EH (cell line): ENCODE measurements around the gene OR8S1.
"Not testable (repeated sequence)": the region's sequence is repeated elsewhere in the genome, so short reads cannot be mapped to it uniquely, and the experiment has no call there.

ENCODE experiments used
- DNase-seq: peaks from one replicate; pipeline ENCODE4 v3.0.0-alpha.2; 2015; ENCODE audit warnings: low read depth

The OR8S1 gene, protein sequence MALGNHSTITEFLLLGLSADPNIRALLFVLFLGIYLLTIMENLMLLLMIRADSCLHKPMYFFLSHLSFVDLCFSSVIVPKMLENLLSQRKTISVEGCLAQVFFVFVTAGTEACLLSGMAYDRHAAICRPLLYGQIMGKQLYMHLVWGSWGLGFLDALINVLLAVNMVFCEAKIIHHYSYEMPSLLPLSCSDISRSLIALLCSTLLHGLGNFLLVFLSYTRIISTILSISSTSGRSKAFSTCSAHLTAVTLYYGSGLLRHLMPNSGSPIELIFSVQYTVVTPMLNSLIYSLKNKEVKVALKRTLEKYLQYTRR

GRCh38 chr12:48525332-48525731 lies at the start of gene OR8S1:
TSS of gene OR8S1 (plus strand) at chr12:48525632. CDS start at chr12:48525632, 0 bp downstream.
- no peak for DNase-seq

- no peak for DNase-seq
These were observed 43.2 kb upstream of the OR8S1 start, which contains the start of gene C12orf54 for GRCh38 chr12:48482198-48482597. TSS of gene C12orf54 (plus strand) at chr12:48482498. CDS start at chr12:48483297, 799 bp downstream.

DNA sequence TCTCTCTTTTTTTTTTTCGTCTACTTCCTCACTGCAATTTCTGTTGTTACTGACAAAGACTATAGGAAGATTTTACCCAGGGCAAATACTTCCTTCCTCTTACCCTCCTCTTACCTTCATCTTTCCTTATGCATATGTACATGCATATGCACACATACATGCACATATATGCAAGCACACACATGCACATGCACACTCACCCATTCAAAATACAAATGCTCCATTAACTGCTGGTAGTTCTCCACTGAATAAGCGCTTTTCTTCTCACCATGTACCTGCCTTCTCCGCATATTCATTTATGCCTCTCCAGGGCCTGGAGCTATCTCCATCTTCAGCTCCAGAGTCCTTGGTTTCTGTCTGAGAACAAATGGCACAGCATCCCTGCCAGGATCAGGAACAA lies 42.5 kb upstream of the OR8S1 start:
- no peak for DNase-seq

- DNase-seq: no peak
These were observed 39.2 kb upstream of the OR8S1 start for GRCh38 chr12:48486261-48486660.

DNA sequence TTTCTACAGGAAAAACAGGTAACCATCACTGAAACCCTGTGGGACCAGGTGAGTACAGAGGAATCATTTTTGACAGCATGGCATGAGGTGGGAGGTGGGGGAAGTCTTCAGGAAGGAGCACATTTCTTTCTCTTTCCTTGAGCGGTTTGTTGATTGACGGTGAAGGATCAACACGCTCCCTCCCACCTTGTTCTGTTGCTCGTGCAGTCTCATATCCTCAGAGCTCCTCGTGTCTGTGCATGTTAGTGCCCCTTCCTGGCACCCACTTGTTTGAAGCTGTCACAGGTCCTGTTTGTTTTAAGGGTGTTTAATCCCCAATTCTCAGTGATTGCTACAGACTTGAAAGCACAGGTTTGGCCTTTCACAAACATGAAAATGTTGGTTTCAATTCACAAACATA lies 38.8 kb upstream of the OR8S1 start:
- no peak for DNase-seq

DNA sequence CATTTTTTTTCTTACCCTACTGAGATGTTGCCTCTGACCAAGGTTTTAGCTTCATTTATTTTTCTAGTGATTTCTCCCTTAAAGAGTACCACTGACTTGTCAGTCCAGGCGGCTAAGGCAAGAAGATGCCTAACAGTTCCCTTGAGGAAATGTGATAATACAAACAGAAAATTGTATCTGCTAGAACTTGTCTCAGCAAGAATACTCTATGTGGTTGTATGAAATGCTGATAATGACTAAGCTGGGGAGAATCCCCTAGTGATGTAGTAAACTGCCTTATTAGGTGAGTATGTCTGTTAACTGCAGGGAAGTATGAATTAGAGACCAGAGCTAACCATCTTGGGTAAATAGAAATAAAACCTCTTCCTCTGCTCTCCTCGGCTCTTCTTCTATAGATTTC lies 36.4 kb upstream of the OR8S1 start:
- peak; percentile 67 for DNase-seq

DNA sequence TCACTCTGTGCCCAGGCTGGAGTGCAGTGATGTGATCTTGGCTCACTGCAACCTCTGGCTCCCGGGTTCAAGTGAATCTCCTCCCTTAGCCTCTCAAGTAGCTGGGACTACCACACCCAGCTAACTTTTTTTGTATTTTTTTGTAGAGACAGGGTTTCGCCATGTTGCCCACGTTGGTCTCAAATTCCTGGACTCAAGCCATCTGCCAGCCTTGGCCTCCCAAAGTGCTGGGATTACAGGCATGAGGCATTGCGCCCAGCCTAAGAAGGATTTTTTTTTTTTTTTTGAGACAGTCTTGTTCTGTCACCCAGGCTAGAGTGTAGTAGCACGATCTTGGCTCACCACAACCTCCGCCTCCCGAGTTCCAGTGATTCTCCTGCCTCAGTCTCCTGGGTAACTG lies 36.0 kb upstream of the OR8S1 start:
- DNase-seq: not testable (repeated sequence)

GRCh38 chr12:48500281-48500680 lies 25.2 kb upstream of the OR8S1 start:
- not testable (repeated sequence) for DNase-seq

DNA sequence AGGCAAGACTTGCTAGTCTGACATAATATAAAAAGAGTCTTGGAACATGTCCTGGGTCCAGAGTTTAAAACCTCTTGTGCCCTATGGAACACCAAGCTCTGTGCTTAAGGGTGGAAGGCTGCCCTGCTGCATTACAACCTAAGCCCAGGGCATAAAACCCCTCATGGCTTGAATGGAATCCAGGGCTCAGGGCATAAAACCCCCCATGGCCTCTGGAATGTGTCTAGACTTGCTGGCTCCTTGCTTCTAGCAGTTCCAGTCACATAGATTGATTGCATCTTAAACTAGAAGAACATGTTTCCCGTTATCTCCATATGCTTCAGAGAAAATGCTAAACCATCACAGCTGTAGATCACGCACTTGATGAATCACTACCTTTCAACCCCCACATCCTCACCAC lies 18.6 kb upstream of the OR8S1 start:
- not testable (repeated sequence) for DNase-seq

- no peak for DNase-seq
These were observed 16.4 kb upstream of the OR8S1 start for GRCh38 chr12:48508987-48509386.

DNA sequence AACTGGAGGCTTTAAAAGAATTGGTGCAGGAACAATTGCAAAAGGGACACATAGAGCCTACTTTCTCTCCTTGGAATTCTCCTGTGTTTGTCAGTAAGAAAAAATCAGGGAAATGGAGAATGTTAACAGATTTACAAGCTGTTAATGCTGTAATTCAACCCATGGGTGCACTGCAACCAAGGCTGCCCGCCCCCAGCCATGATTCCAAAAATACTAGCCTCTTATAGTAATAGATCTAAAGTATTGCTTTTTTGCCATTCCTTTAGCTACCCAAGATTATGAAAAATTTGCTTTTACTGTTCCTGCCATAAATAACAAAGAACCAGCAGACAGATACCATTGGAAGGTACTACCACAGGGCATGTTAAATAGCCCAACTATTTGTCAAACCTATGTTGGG lies 15.3 kb upstream of the OR8S1 start:
- no peak for DNase-seq

DNA sequence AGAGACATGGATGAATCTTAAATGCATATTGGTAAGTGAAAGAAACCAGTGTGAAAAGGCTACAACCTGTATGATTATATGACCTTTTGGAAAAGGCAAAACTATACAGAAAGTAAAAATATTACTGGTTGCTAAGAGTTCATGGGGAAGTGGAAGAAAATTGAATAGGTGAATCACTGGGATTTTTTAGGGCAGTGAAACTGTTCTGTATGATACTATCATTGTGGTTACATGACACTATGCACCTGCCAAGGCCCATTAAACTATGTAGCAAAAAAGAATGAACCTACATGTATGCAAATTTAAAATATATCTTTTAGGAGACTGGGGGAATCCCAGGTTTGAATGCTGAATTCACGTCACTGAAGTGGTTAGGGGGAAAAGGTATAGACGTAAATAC lies 12.6 kb upstream of the OR8S1 start:
- DNase-seq: no peak

GRCh38 chr12:48514728-48515127 lies 10.7 kb upstream of the OR8S1 start:
- no peak for DNase-seq

GRCh38 chr12:48520381-48520780 lies 5.1 kb upstream of the OR8S1 start:
- DNase-seq: not testable (repeated sequence)

GRCh38 chr12:48527891-48528670 lies 2.6 kb downstream of the OR8S1 start:
- DNase-seq: no peak

DNA sequence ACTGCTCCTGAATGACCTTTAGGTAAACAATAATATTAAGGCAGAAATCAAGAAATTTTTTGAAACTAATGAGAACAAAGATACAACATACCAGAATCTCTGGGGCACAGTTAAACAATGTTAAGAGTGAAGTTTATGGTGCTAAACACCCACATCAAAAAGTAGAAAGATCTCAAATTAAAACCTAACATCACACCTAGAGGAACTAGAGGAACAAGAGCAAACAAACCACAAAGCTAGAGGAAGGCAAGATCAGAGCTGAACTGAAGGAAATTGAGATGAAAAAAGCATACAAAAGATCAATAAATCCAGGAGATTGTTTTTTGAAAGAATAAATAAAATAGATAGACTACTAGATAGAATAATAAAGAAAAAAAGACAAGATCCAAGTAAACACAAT lies 7.2 kb downstream of the OR8S1 start:
- no peak for DNase-seq

- no peak for DNase-seq
These were observed 11.2 kb downstream of the OR8S1 start for GRCh38 chr12:48536602-48537001.

DNA sequence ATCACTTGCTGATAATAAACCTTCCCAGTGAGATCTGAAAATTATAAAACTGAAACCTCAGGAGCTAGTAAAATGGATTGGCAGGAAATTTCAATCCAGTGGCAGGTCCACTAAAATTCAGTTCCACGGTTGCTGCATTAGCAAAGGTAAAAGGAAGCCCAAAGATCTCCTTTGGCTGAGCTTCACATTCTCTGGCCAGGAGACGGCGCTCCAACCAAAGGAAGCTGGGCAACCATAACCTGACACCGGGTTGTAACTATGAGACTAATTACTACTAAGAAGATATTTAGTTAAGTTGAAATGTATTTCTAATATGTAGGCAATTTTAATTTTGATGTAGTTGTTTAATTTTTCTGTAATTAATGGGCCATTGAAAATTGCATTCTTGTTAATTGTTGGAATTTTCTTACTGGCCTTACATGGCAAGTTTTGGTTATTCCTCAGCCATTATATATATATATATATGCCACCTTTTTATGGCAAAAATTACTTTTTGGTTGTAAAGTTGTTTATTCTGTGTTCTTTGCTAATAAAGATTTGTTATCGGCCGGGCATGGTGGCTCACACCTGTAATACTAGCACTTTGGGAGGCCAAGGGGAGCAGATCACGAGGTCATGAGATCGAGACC lies 17.0 kb downstream of the OR8S1 start:
- peak; percentile 37 for DNase-seq

- DNase-seq: no peak
These were observed 20.5 kb downstream of the OR8S1 start for GRCh38 chr12:48545833-48546469.

GRCh38 chr12:48547012-48547411 lies 21.6 kb downstream of the OR8S1 start:
- not testable (repeated sequence) for DNase-seq

GRCh38 chr12:48551636-48552035 lies 26.2 kb downstream of the OR8S1 start:
- not testable (repeated sequence) for DNase-seq

DNA sequence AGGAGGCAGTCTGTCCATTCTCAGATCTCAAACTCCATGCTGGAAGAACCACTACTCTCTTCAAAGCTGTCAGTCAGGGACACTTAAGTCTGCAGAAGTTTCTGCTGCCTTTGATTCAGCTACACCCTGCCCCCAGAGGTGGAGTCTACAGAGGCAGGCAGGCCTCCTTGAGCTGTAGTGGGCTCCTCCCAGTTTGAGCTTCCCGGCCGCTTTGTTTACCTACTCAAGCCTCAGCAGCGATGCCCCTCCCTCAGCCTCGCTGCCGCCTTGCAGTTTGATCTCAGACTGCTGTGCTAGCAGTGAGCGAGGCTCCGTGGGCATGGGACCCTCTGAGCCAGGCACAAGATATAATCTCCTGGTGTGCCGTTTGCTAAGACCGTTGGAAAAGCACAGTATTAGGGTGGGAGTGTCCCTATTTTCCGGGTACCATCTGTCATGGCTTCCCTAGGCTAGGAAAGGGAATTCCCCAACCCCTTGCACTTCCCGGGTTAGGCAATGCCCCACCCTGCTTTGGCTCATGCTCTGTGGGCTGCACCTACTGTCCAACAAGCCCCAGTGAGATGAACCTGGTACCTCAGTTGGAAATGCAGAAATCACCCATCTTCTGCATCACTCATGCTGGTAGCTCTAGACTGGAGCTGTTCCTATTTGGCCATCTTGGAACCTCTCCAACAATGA lies 28.4 kb downstream of the OR8S1 start:
- DNase-seq: not testable (repeated sequence)
